ENCODE measurements around the gene ASXL2.

GRCh38 chr2:25799301-25799700 lies 79.0 kb downstream of the ASXL2 start:
- no peak for TF ChIP-seq CTCF (IDR thresholded peaks at IDR 0.05; ENCODE audit: low read length)
- TF ChIP-seq EZH2 (optimal IDR thresholded peaks at IDR 0.05; ENCODE audit: low read depth, low read length): no peak
- no peak for TF ChIP-seq EZH2phosphoT487 (IDR thresholded peaks at IDR 0.05; ENCODE audit: low read length)
